PC-9 (cell line): Measurements from ENCODE around the gene KATNB1. TPM values are rescaled to one million over a fixed set of nuclear protein-coding genes. Genes with fewer than 3 reads are reported as not detected.

Experiments used
- BruUV-seq: library from RNA; stranded (reverse); fragments of 400-500 nt; replicated peaks from 2 replicates; lab custom pipeline; 2021; lab: Mats Ljungman, UMichigan
- CTCF ChIA-PET: fragments of 300-600 bp; sonication (Branson Sonifier 250); formaldehyde crosslinking; loops from one replicate; lab custom pipeline; 2022; ENCODE audit warnings: antibody characterized with exemption; lab: Charles Lee
- POLR2A ChIA-PET: fragments of 300-600 bp; sonication (Branson Sonifier 250); formaldehyde crosslinking; loops from one replicate; lab custom pipeline; 2022; ENCODE audit warnings: antibody characterized with exemption; ENCODE audit not compliant: unreplicated experiment; lab: Charles Lee
- DNase-seq, 2 experiments: peaks; one replicate each; pipeline versions ENCODE4 v3.0.0 to v3.0.0-alpha.2; 2015 to 2022; ENCODE audit warnings: mixed read lengths in 1 of 2
- H2AFZ ChIP-seq: fragments of 200-600 bp; sonication (generic); 2 replicates; pipeline ENCODE4 v1.8.1; 2017; ENCODE audit warnings: antibody characterized with exemption
- H3F3A ChIP-seq: fragments of 200-600 bp; sonication (generic); 2 replicates; pipeline ENCODE4 v1.8.1; 2017; ENCODE audit warnings: antibody characterized with exemption, mild to moderate bottlenecking, low read depth; ENCODE audit not compliant: insufficient read depth
- H3K27ac ChIP-seq: fragments of 200-600 bp; sonication (generic); 2 replicates; pipeline ENCODE4 v1.6.1; 2016; ENCODE audit warnings: mixed run types
- H3K27me3 ChIP-seq: fragments of 200-600 bp; sonication (generic); 2 replicates; pipeline ENCODE4 v1.6.1; 2016; ENCODE audit warnings: low read depth, mixed run types; ENCODE audit not compliant: insufficient read depth
- H3K36me3 ChIP-seq: fragments of 200-600 bp; sonication (generic); 2 replicates; pipeline ENCODE4 v1.6.1; 2016; ENCODE audit warnings: low read depth, mixed run types
- H3K4me1 ChIP-seq: fragments of 200-600 bp; sonication (generic); replicated peaks from 2 replicates; pipeline ENCODE4 v1.6.1; 2016; ENCODE audit warnings: mixed run types; ENCODE audit not compliant: insufficient read depth
- H3K4me2 ChIP-seq: fragments of 200-600 bp; sonication (generic); 2 replicates; pipeline ENCODE4 v1.6.1; 2017; ENCODE audit warnings: mixed run types
- H3K4me3 ChIP-seq: fragments of 200-600 bp; sonication (generic); 2 replicates; pipeline ENCODE4 v1.6.1; 2016; ENCODE audit warnings: mixed run types
- H3K79me2 ChIP-seq: fragments of 200-600 bp; sonication (generic); 2 replicates; pipeline ENCODE4 v1.6.1; 2017; ENCODE audit warnings: low read depth, mixed run types
- H3K9me2 ChIP-seq: fragments of 200-600 bp; sonication (generic); 2 replicates; pipeline ENCODE4 v1.8.1; 2017; ENCODE audit warnings: mild to moderate bottlenecking; ENCODE audit not compliant: insufficient read depth
- H3K9me3 ChIP-seq: fragments of 200-600 bp; sonication (generic); 2 replicates; pipeline ENCODE4 v1.8.1; 2016; ENCODE audit warnings: low read depth; ENCODE audit not compliant: insufficient read depth
- H4K20me1 ChIP-seq: fragments of 200-600 bp; sonication (generic); 2 replicates; pipeline ENCODE4 v1.8.1; 2017; ENCODE audit not compliant: insufficient read depth
- CTCF ChIP-seq: fragments of 200-600 bp; sonication (generic); conservative IDR thresholded peaks from 2 replicates; pipeline ENCODE4 v1.6.1; 2017; ENCODE audit warnings: mixed run types, antibody characterized with exemption, mild to moderate bottlenecking, moderate library complexity
- EZH2 ChIP-seq: fragments of 200-600 bp; sonication (generic); IDR thresholded peaks from 2 replicates; pipeline ENCODE4 v1.8.0; 2017; ENCODE audit warnings: antibody characterized with exemption, low read depth
- intact Hi-C: fragments of 100-400 bp; cut with micrococcal nuclease; formaldehyde crosslinking; loops from one replicate; pipeline ENCODE4 v1.10.0; 2022; ENCODE audit not compliant: unreplicated experiment
- total RNA-seq: library from RNA; stranded (reverse); gene quantifications from 2 replicates; pipeline ENCODE4 v1.2.3, GENCODE V29; 2021

The KATNB1 gene
- total RNA-seq, 1 experiment from 2014 or later: 27.7 TPM

DNA sequence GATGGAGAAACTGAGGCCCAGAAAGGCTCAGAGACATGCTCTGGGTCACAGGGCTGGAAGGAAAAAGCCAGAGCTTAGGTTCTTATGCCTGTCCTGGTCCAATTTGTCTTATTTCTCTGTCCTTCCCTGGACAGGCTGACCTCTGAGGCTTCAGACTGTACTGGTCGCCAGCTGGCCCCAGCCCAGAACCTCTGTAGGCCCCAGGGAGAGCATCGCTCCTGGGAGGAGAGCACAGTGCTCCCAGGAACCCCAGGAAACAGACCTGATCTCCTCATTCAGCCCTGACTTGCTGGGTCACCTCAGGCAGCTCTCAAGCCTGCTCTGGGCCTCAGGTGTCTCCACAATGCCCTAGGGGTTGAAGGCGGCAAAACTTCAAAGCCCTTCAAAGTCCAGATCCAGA, 36.1 kb upstream of the KATNB1 start:
- no TSS peak for BruUV-seq
- H3K79me2 ChIP-seq: no peaks in the 10 kb centered on the region
- H4K20me1 ChIP-seq: no peaks in the 10 kb centered on the region
- ChIA-PET CTCF (no interaction called here), POLR2A (no interaction called here)
- H3K9me3 ChIP-seq: no peaks in the 10 kb centered on the region
- H3K9me2 ChIP-seq: no peaks in the 10 kb centered on the region
- H3K4me1 ChIP-seq: no peaks in the 10 kb centered on the region
- no peak overlapping the region for H3K4me3 ChIP-seq
- no peak for TF ChIP-seq EZH2
- no peak for TF ChIP-seq CTCF
- H3F3A ChIP-seq: no peaks in the 10 kb centered on the region
- no peak overlapping the region for H3K27ac ChIP-seq
- no peak for DNase-seq
- no peak overlapping the region for H3K4me2 ChIP-seq
- no peak overlapping the region for H2AFZ ChIP-seq
- H3K36me3 ChIP-seq: no peaks in the 10 kb centered on the region
- no peaks in the 10 kb centered on the region for H3K27me3 ChIP-seq
- intact Hi-C loops: no loop called here

GRCh38 chr16:57699899-57700298, 35.7 kb upstream of the KATNB1 start:
- intact Hi-C loops: loop anchor here (2.0 kb wide), 1 partner anchor 65 kb away; no protein-coding TSS in a partner anchor
- POLR2A ChIA-PET: no interaction called here

GRCh38 chr16:57700781-57701551, 34.6 kb upstream of the KATNB1 start:
- intact Hi-C loops: loop anchor here (2.0 kb wide), 1 partner anchor 64 kb away; no protein-coding TSS in a partner anchor
- Histone ChIP-seq H3K9me2 (no peaks in the 10 kb centered on the region), H3K4me2 (no peak overlapping the region), H3K79me2 (no peaks in the 10 kb centered on the region), H3K4me1 (no peaks in the 10 kb centered on the region), H3F3A (no peaks in the 10 kb centered on the region), H3K4me3 (no peak overlapping the region), H4K20me1 (no peaks in the 10 kb centered on the region), H3K36me3 (no peaks in the 10 kb centered on the region), H3K27me3 (no peaks in the 10 kb centered on the region), H3K9me3 (no peaks in the 10 kb centered on the region), H3K27ac (no peak overlapping the region), H2AFZ (no peak overlapping the region)
- POLR2A ChIA-PET: interaction anchor here (0.6 kb wide), 1 partner anchor 72 kb away, joined by 4 read pairs; the partner anchor contains the start of gene ADGRG1
- CTCF ChIA-PET: interaction anchor here (0.6 kb wide), 1 partner anchor 18 kb away, joined by 3 read pairs; no protein-coding TSS in a partner anchor
- TF ChIP-seq EZH2 (no peak), CTCF (no peak)
- BruUV-seq: no TSS peak
- DNase-seq: no peak

More at GRCh38 chr16:57699899-57700298, 35.7 kb upstream of the KATNB1 start:
- CTCF ChIA-PET: no interaction called here
- Histone ChIP-seq H3K36me3 (no peaks in the 10 kb centered on the region), H3K27ac (no peak overlapping the region), H2AFZ (no peak overlapping the region), H4K20me1 (no peaks in the 10 kb centered on the region), H3K27me3 (no peaks in the 10 kb centered on the region), H3F3A (no peaks in the 10 kb centered on the region), H3K79me2 (no peaks in the 10 kb centered on the region), H3K4me2 (no peak overlapping the region), H3K4me1 (no peaks in the 10 kb centered on the region), H3K9me3 (no peaks in the 10 kb centered on the region), H3K4me3 (no peak overlapping the region), H3K9me2 (no peaks in the 10 kb centered on the region)
- TF ChIP-seq CTCF (no peak), EZH2 (no peak)
- no TSS peak for BruUV-seq
- DNase-seq: no peak
